Gastrocnemius medialis (tissue), 4 donors: ENCODE results near the gene AMPH. TPM values are rescaled to one million over a fixed set of nuclear protein-coding genes. Genes with fewer than 3 reads are reported as not detected.

ENCODE experiments used
- ATAC-seq, 2 donors: fragments of 150-250 bp; one replicate each; pipeline ENCODE4 v1.9.1; 2016
- DNase-seq, 2 donors: peaks; one replicate each; pipeline ENCODE4 v3.0.0-alpha.2; 2019
- H3K27ac ChIP-seq, 4 donors: fragments of 200-600 bp; sonication (generic); 1 replicate in 1 of 4; 2 replicates in 3 of 4; pipeline ENCODE4 v1.5.1; 2016 to 2018; ENCODE audit warnings: mild to moderate bottlenecking in 2 of 4, moderate library complexity in 1 of 4
- H3K27me3 ChIP-seq, 3 donors: fragments of 200-600 bp; sonication (generic) in 2 of 3; 1 replicate in 1 of 3; 2 replicates in 2 of 3; pipeline versions ENCODE4 v1.5.1 to v1.6.0; 2016 to 2019; ENCODE audit warnings: mild to moderate bottlenecking in 1 of 3, moderate library complexity in 1 of 3
- H3K36me3 ChIP-seq, 2 donors: fragments of 200-600 bp; sonication (generic) in 1 of 2; one replicate each; pipeline ENCODE4 v1.5.1; 2017 to 2018
- H3K4me1 ChIP-seq, 2 donors: fragments of 200-600 bp; sonication (generic) in 1 of 2; one replicate each; pipeline ENCODE4 v1.5.1; 2016 to 2017; ENCODE audit warnings: mild to moderate bottlenecking in 2 of 2
- H3K4me3 ChIP-seq, 4 donors: fragments of 200-600 bp; sonication (generic) in 3 of 4; 1 replicate in 1 of 4; 2 replicates in 3 of 4; pipeline ENCODE4 v1.5.1; 2016 to 2019; ENCODE audit warnings: mild to moderate bottlenecking in 2 of 4
- H3K9me3 ChIP-seq, 3 donors: fragments of 200-600 bp; sonication (generic) in 2 of 3; 1 replicate in 1 of 3; 2 replicates in 2 of 3; pipeline ENCODE4 v1.5.1; 2016 to 2019
- POLR2A ChIP-seq, 2 donors: fragments of 450-650 bp; IDR thresholded peaks; one replicate each; pipeline ENCODE4 v1.6.1; 2017; ENCODE audit warnings: antibody characterized with exemption in 2 of 2, mild to moderate bottlenecking in 2 of 2, moderate library complexity in 2 of 2
- in situ Hi-C, 4 donors: fragments of 200-750 bp; cut with MboI; loops; one replicate each; pipeline versions ENCODE4 v1.15.0 to v1.8.0; 2017; ENCODE audit warnings: low sequenced_read_pairs in 4 of 4
- intact Hi-C: fragments of 100-400 bp; cut with DNase I; formaldehyde crosslinking; loops from one replicate; pipeline ENCODE4 v1.15.1; 2023; ENCODE audit warnings: low total_unique reads
- total RNA-seq, 4 donors: library from RNA; depleted of rRNA; stranded (reverse); fragments of >200 nt; gene quantifications; one replicate each; pipeline versions ENCODE4 v1.1.0 to v1.2.3, GENCODE V29; 2016
- TF ChIP-seq, protein P1 (sequence below), 5 experiments: fragments of 450-650 bp in 3 of 5; fragments of 200-600 bp in 2 of 5; sonication (generic) in 2 of 5; IDR thresholded peaks in 4 of 5; conservative IDR thresholded peaks in 1 of 5; 1 replicate in 4 of 5; 2 replicates in 1 of 5; pipeline ENCODE4 v1.5.1; 2016 to 2019; ENCODE audit warnings: antibody characterized with exemption in 5 of 5, mild to moderate bottlenecking in 3 of 5, moderate library complexity in 3 of 5

Gene AMPH
- total RNA-seq, 4 donors from 2014 or later = 1.8 to 8.3 (median 5.2) TPM

- in situ Hi-C loops (no loop called here), intact Hi-C loops (no loop called here)
- TF ChIP-seq, protein P1, sequence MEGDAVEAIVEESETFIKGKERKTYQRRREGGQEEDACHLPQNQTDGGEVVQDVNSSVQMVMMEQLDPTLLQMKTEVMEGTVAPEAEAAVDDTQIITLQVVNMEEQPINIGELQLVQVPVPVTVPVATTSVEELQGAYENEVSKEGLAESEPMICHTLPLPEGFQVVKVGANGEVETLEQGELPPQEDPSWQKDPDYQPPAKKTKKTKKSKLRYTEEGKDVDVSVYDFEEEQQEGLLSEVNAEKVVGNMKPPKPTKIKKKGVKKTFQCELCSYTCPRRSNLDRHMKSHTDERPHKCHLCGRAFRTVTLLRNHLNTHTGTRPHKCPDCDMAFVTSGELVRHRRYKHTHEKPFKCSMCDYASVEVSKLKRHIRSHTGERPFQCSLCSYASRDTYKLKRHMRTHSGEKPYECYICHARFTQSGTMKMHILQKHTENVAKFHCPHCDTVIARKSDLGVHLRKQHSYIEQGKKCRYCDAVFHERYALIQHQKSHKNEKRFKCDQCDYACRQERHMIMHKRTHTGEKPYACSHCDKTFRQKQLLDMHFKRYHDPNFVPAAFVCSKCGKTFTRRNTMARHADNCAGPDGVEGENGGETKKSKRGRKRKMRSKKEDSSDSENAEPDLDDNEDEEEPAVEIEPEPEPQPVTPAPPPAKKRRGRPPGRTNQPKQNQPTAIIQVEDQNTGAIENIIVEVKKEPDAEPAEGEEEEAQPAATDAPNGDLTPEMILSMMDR (IDR thresholded peaks at IDR 0.05 in 4 of 5, conservative IDR thresholded peaks at IDR 0.05 in 1 of 5) = no peak
- no peak for TF ChIP-seq POLR2A (IDR thresholded peaks at IDR 0.05)
- no peaks in the 10 kb centered on the region for H3K4me1 ChIP-seq
- no peaks in the 10 kb centered on the region for H3K27me3 ChIP-seq
- no peak overlapping the region for H3K4me3 ChIP-seq
- H3K9me3 ChIP-seq = no peaks in the 10 kb centered on the region
- ATAC-seq = no peak
- no peak for DNase-seq
- H3K36me3 ChIP-seq = no peaks in the 10 kb centered on the region
- no peak overlapping the region for H3K27ac ChIP-seq
Observed at GRCh38 chr7:38502289-38502688, 128.9 kb downstream of the AMPH start.

- no peaks in the 10 kb centered on the region for H3K36me3 ChIP-seq
- H3K4me3 ChIP-seq = no peak overlapping the region
- no peak for TF ChIP-seq POLR2A (IDR thresholded peaks at IDR 0.05)
- TF ChIP-seq, protein P1 (IDR thresholded peaks at IDR 0.05 in 4 of 5, conservative IDR thresholded peaks at IDR 0.05 in 1 of 5) = no peak
- H3K27me3 ChIP-seq = no peaks in the 10 kb centered on the region
- no peak for ATAC-seq
- in situ Hi-C loops = no loop called here
- no peak overlapping the region for H3K27ac ChIP-seq
- DNase-seq = no peak
- intact Hi-C loops = no loop called here
- no peaks in the 10 kb centered on the region for H3K9me3 ChIP-seq
- no peaks in the 10 kb centered on the region for H3K4me1 ChIP-seq
Observed at GRCh38 chr7:38492010-38492409, 139.2 kb downstream of the AMPH start.

DNA sequence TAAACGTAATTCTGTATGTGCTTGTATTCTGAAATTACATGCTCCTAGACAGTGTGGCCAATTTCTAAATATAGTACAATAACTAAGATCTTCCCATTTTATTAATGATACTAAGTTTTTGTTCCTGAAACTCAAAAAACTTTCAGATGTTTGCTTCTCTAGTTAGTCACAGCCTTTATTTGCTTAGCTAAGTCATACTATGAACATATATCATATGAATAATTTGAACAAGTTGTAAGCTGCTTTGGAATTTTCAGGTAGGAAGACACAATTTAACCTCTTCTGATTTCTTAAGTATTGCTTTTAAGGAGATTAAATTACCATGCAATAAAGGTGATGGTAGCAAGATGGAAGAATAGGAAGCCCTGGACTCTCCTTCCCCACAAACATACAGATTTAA is 148.7 kb downstream of the AMPH start:
- H3K27ac ChIP-seq = no peak overlapping the region
- ATAC-seq (no peak), DNase-seq (no peak)
- H3K36me3 ChIP-seq = no peaks in the 10 kb centered on the region
- TF ChIP-seq, protein P1 (IDR thresholded peaks at IDR 0.05 in 4 of 5, conservative IDR thresholded peaks at IDR 0.05 in 1 of 5) = no peak
- TF ChIP-seq POLR2A (IDR thresholded peaks at IDR 0.05) = no peak
- no peak overlapping the region for H3K4me3 ChIP-seq
- in situ Hi-C loops (no loop called here), intact Hi-C loops (no loop called here)
- no peaks in the 10 kb centered on the region for H3K27me3 ChIP-seq
- no peaks in the 10 kb centered on the region for H3K9me3 ChIP-seq
- no peaks in the 10 kb centered on the region for H3K4me1 ChIP-seq

DNA sequence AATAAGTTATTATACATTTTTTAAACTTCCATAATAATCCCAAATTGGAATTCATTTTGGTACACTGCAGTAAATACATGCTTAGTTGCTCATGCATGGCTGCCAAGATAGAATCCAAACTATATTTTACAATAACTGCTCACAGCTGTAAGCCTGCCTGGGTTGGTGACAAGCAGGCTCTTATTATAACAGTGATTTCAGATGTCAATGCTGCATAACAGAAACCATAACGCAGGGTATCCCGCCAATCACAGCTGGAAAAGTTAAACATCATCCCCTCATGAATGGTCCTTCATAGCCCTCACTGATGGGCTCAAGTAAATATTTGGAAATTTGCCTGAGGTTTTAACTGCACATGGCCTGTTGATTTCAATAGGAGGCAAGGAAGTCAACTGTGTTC is 149.8 kb downstream of the AMPH start:
- TF ChIP-seq POLR2A (IDR thresholded peaks at IDR 0.05) = no peak
- TF ChIP-seq, protein P1 (IDR thresholded peaks at IDR 0.05 in 4 of 5, conservative IDR thresholded peaks at IDR 0.05 in 1 of 5) = no peak
- H3K27ac ChIP-seq = no peak overlapping the region

DNA sequence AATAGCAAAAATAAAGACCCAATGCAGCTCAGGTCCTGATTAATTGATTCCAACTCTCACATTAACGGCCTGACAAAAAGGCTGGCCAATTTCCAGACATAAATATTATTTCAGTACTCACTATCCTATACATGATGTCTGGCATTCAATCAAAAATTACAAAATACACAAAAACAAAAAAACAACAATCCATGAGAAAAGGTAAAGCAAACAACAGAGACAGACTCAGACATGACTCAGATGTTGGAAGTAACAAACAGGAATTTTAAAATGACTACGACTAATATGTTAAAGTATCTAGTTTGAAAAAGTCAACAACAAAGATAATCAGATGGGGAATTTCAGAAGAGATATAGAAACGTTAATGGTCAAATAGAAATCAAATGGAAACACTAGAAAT is 152.8 kb downstream of the AMPH start:
- DNase-seq (no peak), ATAC-seq (no peak)
- Histone ChIP-seq H3K36me3 (no peaks in the 10 kb centered on the region), H3K4me3 (no peak overlapping the region), H3K9me3 (no peaks in the 10 kb centered on the region), H3K4me1 (no peaks in the 10 kb centered on the region), H3K27me3 (no peaks in the 10 kb centered on the region), H3K27ac (peak overlapping the region in 2 of 4 donors; percentile 38 to 50)
- in situ Hi-C loops = no loop called here
- TF ChIP-seq, protein P1 (IDR thresholded peaks at IDR 0.05 in 4 of 5, conservative IDR thresholded peaks at IDR 0.05 in 1 of 5) = no peak
- no peak for TF ChIP-seq POLR2A (IDR thresholded peaks at IDR 0.05)
- intact Hi-C loops = no loop called here

More for the DNA sequence above, 149.8 kb downstream of the AMPH start:
- Histone ChIP-seq H3K9me3 (no peaks in the 10 kb centered on the region), H3K36me3 (no peaks in the 10 kb centered on the region), H3K4me3 (no peak overlapping the region), H3K4me1 (no peaks in the 10 kb centered on the region), H3K27me3 (no peaks in the 10 kb centered on the region)
- DNase-seq (no peak), ATAC-seq (no peak)
- intact Hi-C loops (no loop called here), in situ Hi-C loops (no loop called here)
